Liver (tissue), 9 donors: ENCODE results near the gene LENG1. TPM values are rescaled to one million over a fixed set of nuclear protein-coding genes. Genes with fewer than 3 reads are reported as not detected.

Experiments used
- DNase-seq: peaks from one replicate; pipeline ENCODE4 v3.0.0-alpha.2; 2017; ENCODE audit warnings: low spot score
- H3K27ac ChIP-seq, 2 donors: one replicate each; pipeline ENCODE4 v1.7.0; 2013; ENCODE audit warnings: inconsistent platforms in 2 of 2, low read length in 2 of 2, control low read depth in 1 of 2, low read depth in 1 of 2, mild to moderate bottlenecking in 1 of 2
- H3K27me3 ChIP-seq, 4 donors: one replicate each; pipeline versions ENCODE4 v1.6.1 to v1.7.0; 2013; ENCODE audit warnings: low read length in 3 of 4, inconsistent platforms in 1 of 4, mild to moderate bottlenecking in 1 of 4, moderate library complexity in 1 of 4; ENCODE audit not compliant: control insufficient read depth in 4 of 4, insufficient read depth in 4 of 4
- H3K36me3 ChIP-seq, 4 donors: one replicate each; pipeline versions ENCODE4 v1.6.1 to v1.7.0; 2013; ENCODE audit warnings: low read length in 3 of 4, mild to moderate bottlenecking in 3 of 4, low read depth in 1 of 4, moderate library complexity in 1 of 4; ENCODE audit not compliant: control insufficient read depth in 4 of 4, insufficient read depth in 3 of 4
- H3K4me1 ChIP-seq, 4 donors: one replicate each; pipeline versions ENCODE4 v1.6.1 to v1.7.0; 2013; ENCODE audit warnings: low read length in 3 of 4, mild to moderate bottlenecking in 3 of 4, moderate library complexity in 1 of 4; ENCODE audit not compliant: control insufficient read depth in 4 of 4, insufficient read depth in 4 of 4
- H3K4me3 ChIP-seq, 3 donors: one replicate each; pipeline versions ENCODE4 v1.6.1 to v1.7.0; 2013; ENCODE audit warnings: low read length in 3 of 3, control low read depth in 1 of 3, low read depth in 1 of 3, mild to moderate bottlenecking in 1 of 3
- H3K9ac ChIP-seq, 2 donors: one replicate each; pipeline ENCODE4 v1.7.0; 2013; ENCODE audit warnings: low read length in 2 of 2, mild to moderate bottlenecking in 2 of 2, moderate library complexity in 2 of 2, control low read depth in 1 of 2, low read depth in 1 of 2
- H3K9me3 ChIP-seq, 4 donors: one replicate each; pipeline versions ENCODE4 v1.6.1 to v1.7.0; 2013; ENCODE audit warnings: low read length in 3 of 4; ENCODE audit not compliant: control insufficient read depth in 4 of 4
- EGR1 ChIP-seq, 2 donors: IDR thresholded peaks; 2 replicates each; pipeline ENCODE4 v1.6.1; 2016 to 2018; ENCODE audit warnings: antibody characterized with exemption in 2 of 2, low read depth in 2 of 2
- FOXA1 ChIP-seq: IDR thresholded peaks from 2 replicates; pipeline ENCODE4 v1.6.1; 2016; ENCODE audit warnings: antibody characterized with exemption
- FOXA2 ChIP-seq: IDR thresholded peaks from 2 replicates; pipeline ENCODE4 v1.6.1; 2016; ENCODE audit warnings: antibody characterized with exemption
- GABPA ChIP-seq, 2 donors: IDR thresholded peaks in 1 of 2; conservative IDR thresholded peaks in 1 of 2; 2 replicates each; pipeline ENCODE4 v1.6.1; 2016; ENCODE audit warnings: antibody characterized with exemption in 2 of 2, mild to moderate bottlenecking in 1 of 2, moderate library complexity in 1 of 2
- HNF4G ChIP-seq: IDR thresholded peaks from 2 replicates; pipeline ENCODE4 v1.6.1; 2016; ENCODE audit warnings: antibody characterized with exemption
- JUND ChIP-seq, 2 donors: IDR thresholded peaks; 2 replicates each; pipeline ENCODE4 v1.6.1; 2016; ENCODE audit warnings: antibody characterized with exemption in 2 of 2
- NR2F2 ChIP-seq: IDR thresholded peaks from 2 replicates; pipeline ENCODE4 v1.6.1; 2016; ENCODE audit warnings: antibody characterized with exemption
- RAD21 ChIP-seq, 2 donors: IDR thresholded peaks; 2 replicates each; pipeline ENCODE4 v1.6.1; 2016; ENCODE audit warnings: antibody characterized with exemption in 2 of 2, mild to moderate bottlenecking in 2 of 2
- RXRA ChIP-seq, 2 donors: IDR thresholded peaks; 2 replicates each; pipeline ENCODE4 v1.6.1; 2017 to 2018; ENCODE audit warnings: antibody characterized with exemption in 2 of 2, mild to moderate bottlenecking in 1 of 2
- SP1 ChIP-seq: IDR thresholded peaks from 2 replicates; pipeline ENCODE4 v1.6.1; 2018; ENCODE audit warnings: antibody characterized with exemption, mild to moderate bottlenecking
- TAF1 ChIP-seq: conservative IDR thresholded peaks from 2 replicates; pipeline ENCODE4 v1.6.1; 2016; ENCODE audit warnings: antibody characterized with exemption, mild to moderate bottlenecking
- YY1 ChIP-seq: IDR thresholded peaks from 2 replicates; pipeline ENCODE4 v1.6.1; 2016; ENCODE audit warnings: antibody characterized with exemption, mild to moderate bottlenecking
- WGBS: extraction: QIAGEN DNeasy Blood & Tissue Kit; methylation state at CpG from one replicate; pipeline ENCODE4 v1.1.7; 2013; 5-methylcytosine and 5-hydroxymethylcytosine counted together
- polyA plus RNA-seq, 2 donors: library from polyadenylated mRNA; stranded (reverse) in 1 of 2; unstranded in 1 of 2; fragments of 200-250 nt in 1 of 2; fragments of >200 nt in 1 of 2; fragmentation: Nextera tagmentation in 1 of 2; extraction: Ambion mirVana in 1 of 2; gene quantifications; one replicate each; pipeline versions ENCODE4 v1.2.1 to v1.2.3, GENCODE V29; 2013 to 2015
- total RNA-seq, 2 donors: library from RNA; depleted of rRNA; stranded (reverse); fragments of >200 nt; gene quantifications; one replicate each; pipeline ENCODE4 v1.2.3, GENCODE V29; 2014
- TF ChIP-seq, protein P1 (sequence below): IDR thresholded peaks from 2 replicates; pipeline ENCODE4 v1.6.1; 2016; ENCODE audit warnings: antibody characterized with exemption
- TF ChIP-seq, protein P2 (sequence below): fragments of 150-350 bp; IDR thresholded peaks from 2 replicates; pipeline ENCODE4 v1.5.1; 2017; ENCODE audit warnings: improper control_type of control experiment, low read depth, low read length; ENCODE audit not compliant: missing input control
- TF ChIP-seq, protein P3 (sequence below): IDR thresholded peaks from 2 replicates; pipeline ENCODE4 v1.6.1; 2016; ENCODE audit warnings: antibody characterized with exemption, mild to moderate bottlenecking
- TF ChIP-seq, protein P4 (sequence below): IDR thresholded peaks from 2 replicates; pipeline ENCODE4 v1.6.1; 2016; ENCODE audit warnings: antibody characterized with exemption
- TF ChIP-seq, protein P5 (sequence below): IDR thresholded peaks from 2 replicates; pipeline ENCODE4 v1.6.1; 2016; ENCODE audit warnings: antibody characterized with exemption
- donor health status: healthy.
- donor health status: healthy.
- donor health status: healthy.
- donor health status: healthy.
- donor health status: healthy.

Gene LENG1
- total and polyA plus RNA-seq, 4 donors, result 2.6 to 4.4 (median 2.9) TPM

DNA sequence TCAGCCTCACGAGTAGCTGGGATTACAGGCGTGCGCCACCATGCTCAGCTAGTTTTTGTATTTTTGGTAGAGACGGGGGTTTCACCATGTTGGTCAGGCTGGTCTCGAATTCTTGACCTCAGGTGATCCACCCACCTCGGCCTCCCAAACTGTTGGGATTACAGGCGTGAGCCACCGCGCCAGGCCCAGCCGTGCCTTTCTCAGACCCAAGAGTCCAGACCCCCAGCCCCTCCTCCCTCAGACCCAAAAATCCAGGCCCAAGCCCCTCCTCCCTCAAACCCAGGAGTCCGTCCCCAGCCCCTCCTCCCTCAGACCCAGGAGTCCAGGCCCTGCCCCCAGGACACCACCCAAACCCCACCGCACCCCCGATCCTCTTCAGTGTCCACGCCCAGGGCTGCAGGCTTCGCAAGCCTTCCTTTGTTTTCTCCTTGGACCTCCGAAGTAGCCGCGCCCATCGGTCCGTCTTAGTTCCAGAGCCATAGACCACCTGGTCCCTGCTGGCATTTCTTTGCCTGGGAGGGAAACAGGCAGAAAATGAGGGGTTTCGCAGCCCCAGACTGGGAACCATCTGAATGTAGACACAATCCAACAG is 9.7 kb upstream of the LENG1 start:
- no peaks in the 10 kb centered on the region for H3K9me3 ChIP-seq
- no peak overlapping the region for H3K27ac ChIP-seq
- TF ChIP-seq HNF4G (no peak), EGR1 (IDR thresholded peaks at IDR 0.05; ENCODE audit: low read depth in 2 of 2) (no peak), FOXA1 (no peak), RAD21 (IDR thresholded peaks at IDR 0.05) (no peak), RXRA (IDR thresholded peaks at IDR 0.05) (no peak), TAF1 (no peak), FOXA2 (no peak)
- TF ChIP-seq, protein P1, sequence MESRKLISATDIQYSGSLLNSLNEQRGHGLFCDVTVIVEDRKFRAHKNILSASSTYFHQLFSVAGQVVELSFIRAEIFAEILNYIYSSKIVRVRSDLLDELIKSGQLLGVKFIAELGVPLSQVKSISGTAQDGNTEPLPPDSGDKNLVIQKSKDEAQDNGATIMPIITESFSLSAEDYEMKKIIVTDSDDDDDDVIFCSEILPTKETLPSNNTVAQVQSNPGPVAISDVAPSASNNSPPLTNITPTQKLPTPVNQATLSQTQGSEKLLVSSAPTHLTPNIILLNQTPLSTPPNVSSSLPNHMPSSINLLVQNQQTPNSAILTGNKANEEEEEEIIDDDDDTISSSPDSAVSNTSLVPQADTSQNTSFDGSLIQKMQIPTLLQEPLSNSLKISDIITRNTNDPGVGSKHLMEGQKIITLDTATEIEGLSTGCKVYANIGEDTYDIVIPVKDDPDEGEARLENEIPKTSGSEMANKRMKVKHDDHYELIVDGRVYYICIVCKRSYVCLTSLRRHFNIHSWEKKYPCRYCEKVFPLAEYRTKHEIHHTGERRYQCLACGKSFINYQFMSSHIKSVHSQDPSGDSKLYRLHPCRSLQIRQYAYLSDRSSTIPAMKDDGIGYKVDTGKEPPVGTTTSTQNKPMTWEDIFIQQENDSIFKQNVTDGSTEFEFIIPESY, result no peak
- no peak for DNase-seq
- WGBS, result 87% methylated on average over 21 of the region's 21 CpGs
- no peak overlapping the region for H3K4me3 ChIP-seq
- no peaks in the 10 kb centered on the region for H3K27me3 ChIP-seq
- no peak overlapping the region for H3K9ac ChIP-seq
- peaks cover 0 to 2% (median 0%) of the 10 kb centered on the region in 4 donors for H3K4me1 ChIP-seq
- no peaks in the 10 kb centered on the region for H3K36me3 ChIP-seq

DNA sequence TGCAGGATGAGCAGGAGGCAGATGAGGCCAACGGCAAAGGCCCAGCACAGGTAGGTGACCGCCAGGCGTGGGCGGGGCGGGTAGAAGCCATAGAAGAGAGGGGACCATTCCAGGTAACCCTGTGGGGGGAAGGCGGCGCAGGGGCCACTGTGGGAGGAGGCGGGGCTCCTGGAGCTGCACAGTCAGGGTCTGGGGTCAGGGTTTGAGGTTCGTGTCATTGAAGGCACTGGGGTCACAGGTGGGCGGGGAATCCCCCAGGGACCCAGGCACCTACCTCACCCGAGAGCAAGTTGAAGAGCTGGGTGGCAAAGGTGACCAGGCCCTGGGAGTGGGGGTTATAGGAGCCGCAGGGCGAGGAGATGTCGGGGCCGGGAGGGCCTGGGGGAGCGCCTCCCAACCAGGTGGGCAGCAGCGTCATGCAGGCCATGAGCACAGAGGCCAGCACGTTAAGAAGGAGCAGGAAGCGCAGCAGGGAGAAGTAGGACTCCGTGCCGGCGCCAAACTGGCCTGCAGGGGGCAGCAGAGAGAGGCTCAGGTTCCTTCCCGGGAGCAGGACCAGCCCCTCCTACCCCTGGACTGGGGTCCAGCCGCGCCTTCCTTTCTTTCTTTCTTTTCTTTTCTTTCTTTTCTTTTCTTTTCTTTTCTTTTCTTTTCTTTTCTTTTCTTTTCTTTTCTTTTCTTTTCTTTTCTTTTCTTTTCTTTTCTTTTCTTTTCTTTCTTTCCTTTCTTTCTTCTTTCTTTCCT is 8.8 kb upstream of the LENG1 start:
- no peak overlapping the region for H3K27ac ChIP-seq
- WGBS, result 26% methylated on average over 25 of the region's 25 CpGs
- H3K4me1 ChIP-seq, result peaks cover 0 to 3% (median 1%) of the 10 kb centered on the region in 4 donors
- no peaks in the 10 kb centered on the region for H3K27me3 ChIP-seq
- TF ChIP-seq FOXA1 (no peak), RAD21 (IDR thresholded peaks at IDR 0.05) (peak; percentile 74 to 82), HNF4G (no peak)
- TF ChIP-seq, protein P2, sequence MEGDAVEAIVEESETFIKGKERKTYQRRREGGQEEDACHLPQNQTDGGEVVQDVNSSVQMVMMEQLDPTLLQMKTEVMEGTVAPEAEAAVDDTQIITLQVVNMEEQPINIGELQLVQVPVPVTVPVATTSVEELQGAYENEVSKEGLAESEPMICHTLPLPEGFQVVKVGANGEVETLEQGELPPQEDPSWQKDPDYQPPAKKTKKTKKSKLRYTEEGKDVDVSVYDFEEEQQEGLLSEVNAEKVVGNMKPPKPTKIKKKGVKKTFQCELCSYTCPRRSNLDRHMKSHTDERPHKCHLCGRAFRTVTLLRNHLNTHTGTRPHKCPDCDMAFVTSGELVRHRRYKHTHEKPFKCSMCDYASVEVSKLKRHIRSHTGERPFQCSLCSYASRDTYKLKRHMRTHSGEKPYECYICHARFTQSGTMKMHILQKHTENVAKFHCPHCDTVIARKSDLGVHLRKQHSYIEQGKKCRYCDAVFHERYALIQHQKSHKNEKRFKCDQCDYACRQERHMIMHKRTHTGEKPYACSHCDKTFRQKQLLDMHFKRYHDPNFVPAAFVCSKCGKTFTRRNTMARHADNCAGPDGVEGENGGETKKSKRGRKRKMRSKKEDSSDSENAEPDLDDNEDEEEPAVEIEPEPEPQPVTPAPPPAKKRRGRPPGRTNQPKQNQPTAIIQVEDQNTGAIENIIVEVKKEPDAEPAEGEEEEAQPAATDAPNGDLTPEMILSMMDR, result peak; percentile 89
- DNase-seq, result peak; percentile 96
- H3K4me3 ChIP-seq, result no peak overlapping the region
- no peaks in the 10 kb centered on the region for H3K36me3 ChIP-seq
- H3K9ac ChIP-seq, result no peak overlapping the region
- H3K9me3 ChIP-seq, result no peaks in the 10 kb centered on the region

DNA sequence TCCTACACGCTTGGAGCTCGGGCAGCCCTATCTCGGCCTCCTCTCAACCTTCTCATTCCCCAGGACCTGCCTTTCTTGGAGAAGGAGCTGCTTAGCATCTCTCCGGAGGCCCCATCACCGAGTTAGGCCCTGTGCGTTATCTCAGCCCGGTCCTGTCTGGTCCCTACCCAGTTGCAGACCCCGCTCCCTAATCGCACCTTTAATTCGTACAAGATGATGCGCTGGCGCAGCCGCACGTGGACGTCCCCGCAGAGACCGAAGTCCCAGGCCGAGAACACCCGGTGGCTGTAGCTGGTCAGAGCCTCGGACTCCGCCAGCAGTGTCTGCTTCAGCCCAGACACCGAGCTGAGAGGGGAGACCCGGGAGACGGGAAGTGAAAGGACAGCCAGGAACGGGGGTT is 5.7 kb upstream of the LENG1 start:
- DNase-seq, result no peak
- no peak overlapping the region for H3K4me3 ChIP-seq
- 92% methylated on average over 25 of the region's 25 CpGs for WGBS
- no peaks in the 10 kb centered on the region for H3K36me3 ChIP-seq
- H3K27me3 ChIP-seq, result no peaks in the 10 kb centered on the region
- peaks cover 10 to 21% (median 16%) of the 10 kb centered on the region in 4 donors for H3K4me1 ChIP-seq
- no peaks in the 10 kb centered on the region for H3K9me3 ChIP-seq
- H3K27ac ChIP-seq, result no peak overlapping the region
- H3K9ac ChIP-seq, result no peak overlapping the region
- TF ChIP-seq NR2F2, result no peak
- no peak for TF ChIP-seq YY1
- no peak for TF ChIP-seq FOXA1
- TF ChIP-seq TAF1, result no peak
- TF ChIP-seq, protein P3, sequence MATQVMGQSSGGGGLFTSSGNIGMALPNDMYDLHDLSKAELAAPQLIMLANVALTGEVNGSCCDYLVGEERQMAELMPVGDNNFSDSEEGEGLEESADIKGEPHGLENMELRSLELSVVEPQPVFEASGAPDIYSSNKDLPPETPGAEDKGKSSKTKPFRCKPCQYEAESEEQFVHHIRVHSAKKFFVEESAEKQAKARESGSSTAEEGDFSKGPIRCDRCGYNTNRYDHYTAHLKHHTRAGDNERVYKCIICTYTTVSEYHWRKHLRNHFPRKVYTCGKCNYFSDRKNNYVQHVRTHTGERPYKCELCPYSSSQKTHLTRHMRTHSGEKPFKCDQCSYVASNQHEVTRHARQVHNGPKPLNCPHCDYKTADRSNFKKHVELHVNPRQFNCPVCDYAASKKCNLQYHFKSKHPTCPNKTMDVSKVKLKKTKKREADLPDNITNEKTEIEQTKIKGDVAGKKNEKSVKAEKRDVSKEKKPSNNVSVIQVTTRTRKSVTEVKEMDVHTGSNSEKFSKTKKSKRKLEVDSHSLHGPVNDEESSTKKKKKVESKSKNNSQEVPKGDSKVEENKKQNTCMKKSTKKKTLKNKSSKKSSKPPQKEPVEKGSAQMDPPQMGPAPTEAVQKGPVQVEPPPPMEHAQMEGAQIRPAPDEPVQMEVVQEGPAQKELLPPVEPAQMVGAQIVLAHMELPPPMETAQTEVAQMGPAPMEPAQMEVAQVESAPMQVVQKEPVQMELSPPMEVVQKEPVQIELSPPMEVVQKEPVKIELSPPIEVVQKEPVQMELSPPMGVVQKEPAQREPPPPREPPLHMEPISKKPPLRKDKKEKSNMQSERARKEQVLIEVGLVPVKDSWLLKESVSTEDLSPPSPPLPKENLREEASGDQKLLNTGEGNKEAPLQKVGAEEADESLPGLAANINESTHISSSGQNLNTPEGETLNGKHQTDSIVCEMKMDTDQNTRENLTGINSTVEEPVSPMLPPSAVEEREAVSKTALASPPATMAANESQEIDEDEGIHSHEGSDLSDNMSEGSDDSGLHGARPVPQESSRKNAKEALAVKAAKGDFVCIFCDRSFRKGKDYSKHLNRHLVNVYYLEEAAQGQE, result no peak
- no peak for TF ChIP-seq RXRA (IDR thresholded peaks at IDR 0.05)
- TF ChIP-seq, protein P4, sequence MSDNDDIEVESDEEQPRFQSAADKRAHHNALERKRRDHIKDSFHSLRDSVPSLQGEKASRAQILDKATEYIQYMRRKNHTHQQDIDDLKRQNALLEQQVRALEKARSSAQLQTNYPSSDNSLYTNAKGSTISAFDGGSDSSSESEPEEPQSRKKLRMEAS, result no peak
- TF ChIP-seq RAD21 (IDR thresholded peaks at IDR 0.05), result no peak
- TF ChIP-seq FOXA2, result no peak
- TF ChIP-seq GABPA (IDR thresholded peaks at IDR 0.05 in 1 of 2, conservative IDR thresholded peaks at IDR 0.05 in 1 of 2), result no peak
- TF ChIP-seq HNF4G, result no peak
- no peak for TF ChIP-seq SP1
- TF ChIP-seq, protein P5, sequence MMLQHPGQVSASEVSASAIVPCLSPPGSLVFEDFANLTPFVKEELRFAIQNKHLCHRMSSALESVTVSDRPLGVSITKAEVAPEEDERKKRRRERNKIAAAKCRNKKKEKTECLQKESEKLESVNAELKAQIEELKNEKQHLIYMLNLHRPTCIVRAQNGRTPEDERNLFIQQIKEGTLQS, result no peak
- no peak for TF ChIP-seq JUND (IDR thresholded peaks at IDR 0.05)
